Measurements from ENCODE around the gene LARP4B.

Gene LARP4B

DNA sequence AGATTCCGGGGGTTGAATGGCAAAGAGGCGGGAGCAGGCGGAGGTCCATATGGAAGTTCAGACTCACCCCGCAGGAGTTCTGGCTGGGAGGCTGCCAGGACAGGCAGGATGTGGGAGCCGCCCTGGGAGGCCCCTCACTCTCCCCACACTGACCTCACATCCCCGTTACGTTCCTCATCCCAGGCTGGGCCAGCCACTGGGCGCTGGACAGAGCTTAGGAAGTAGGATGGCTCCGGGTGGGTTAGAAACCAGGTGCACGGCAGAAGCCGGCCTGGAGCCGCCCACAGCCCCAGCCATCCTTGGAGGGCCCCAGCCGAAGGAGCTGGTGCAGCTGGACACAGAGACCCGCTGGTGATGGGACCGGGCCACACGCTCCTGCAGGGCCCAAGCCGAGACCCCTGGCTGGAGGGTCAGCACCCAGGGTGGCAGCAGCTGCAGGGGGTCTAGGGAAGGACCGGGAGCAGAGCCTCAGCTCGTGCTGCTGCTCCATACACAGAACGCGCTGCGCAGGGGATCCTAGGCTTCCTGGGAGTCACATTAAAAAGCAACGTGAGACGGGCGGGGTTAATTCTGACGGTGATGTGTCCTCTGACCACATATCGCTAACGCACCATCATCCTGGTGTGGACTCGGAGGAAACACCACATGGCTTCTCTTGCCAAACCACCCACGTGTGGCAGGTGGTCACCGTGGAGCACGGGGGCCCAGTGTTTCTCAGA lies 143.4 kb downstream of the LARP4B start:
- DNase-seq (ENCODE audit: low read depth, low spot score): no peak

DNA sequence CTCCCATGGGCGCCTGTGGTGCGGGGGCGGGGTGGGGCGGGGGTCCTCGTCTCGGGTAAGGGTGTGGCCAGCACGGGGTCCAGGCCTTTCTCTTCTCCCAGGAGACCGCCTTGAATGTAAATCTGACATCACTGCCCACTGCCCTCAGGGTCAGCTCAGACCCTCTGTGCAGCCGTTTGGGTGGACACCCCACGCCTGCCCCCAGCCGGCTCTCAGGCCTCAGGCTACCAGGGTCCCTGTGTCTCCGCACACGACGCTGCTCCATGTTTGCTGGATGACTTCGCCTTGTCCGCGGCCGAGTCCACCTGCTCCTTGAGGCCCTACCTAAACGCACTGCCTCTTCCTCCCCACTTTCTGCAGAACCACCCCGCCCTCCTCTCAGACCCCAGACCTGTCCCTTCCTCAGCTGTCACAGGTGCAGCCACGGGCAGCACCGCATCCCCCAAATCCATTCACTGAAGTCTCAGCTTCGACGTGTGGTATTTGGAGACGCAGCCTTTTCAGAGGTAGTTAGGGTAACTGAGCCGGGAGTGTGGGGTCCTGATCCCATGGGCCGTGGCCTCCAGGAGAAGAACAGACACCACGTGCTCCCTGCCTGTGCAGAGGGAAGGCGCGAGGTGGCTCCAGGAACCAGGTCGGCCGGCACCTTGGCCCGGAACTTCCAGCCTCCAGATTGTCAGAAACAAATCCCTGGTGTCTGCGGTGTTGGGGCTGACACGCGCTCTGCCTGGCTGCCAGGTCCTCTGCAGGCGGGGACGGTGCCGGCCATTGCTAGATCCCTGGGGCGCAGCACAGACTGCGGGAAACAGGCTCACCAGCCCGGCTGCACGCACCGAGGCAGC lies 144.7 kb downstream of the LARP4B start:
- DNase-seq (ENCODE audit: low read depth, low spot score): no peak

DNA sequence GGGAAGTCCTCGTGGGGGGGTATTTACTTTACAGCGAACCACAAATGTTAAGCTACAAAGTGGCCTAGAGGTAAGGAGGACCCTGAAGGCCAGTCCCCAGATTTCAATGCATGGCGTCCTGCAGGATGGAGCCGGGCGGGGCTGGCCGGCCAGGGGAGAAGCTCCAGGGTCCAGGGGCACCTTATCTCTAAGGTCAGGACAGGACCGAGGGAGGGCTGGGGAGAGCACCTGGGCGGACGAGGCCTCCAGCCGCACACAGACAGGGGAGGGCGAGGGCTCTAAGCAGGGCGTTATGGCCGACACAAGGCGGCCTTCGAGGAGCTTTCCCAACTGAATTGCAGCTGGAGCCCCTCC lies 145.7 kb downstream of the LARP4B start:
- no peak for DNase-seq (ENCODE audit: low read depth, low spot score)

DNA sequence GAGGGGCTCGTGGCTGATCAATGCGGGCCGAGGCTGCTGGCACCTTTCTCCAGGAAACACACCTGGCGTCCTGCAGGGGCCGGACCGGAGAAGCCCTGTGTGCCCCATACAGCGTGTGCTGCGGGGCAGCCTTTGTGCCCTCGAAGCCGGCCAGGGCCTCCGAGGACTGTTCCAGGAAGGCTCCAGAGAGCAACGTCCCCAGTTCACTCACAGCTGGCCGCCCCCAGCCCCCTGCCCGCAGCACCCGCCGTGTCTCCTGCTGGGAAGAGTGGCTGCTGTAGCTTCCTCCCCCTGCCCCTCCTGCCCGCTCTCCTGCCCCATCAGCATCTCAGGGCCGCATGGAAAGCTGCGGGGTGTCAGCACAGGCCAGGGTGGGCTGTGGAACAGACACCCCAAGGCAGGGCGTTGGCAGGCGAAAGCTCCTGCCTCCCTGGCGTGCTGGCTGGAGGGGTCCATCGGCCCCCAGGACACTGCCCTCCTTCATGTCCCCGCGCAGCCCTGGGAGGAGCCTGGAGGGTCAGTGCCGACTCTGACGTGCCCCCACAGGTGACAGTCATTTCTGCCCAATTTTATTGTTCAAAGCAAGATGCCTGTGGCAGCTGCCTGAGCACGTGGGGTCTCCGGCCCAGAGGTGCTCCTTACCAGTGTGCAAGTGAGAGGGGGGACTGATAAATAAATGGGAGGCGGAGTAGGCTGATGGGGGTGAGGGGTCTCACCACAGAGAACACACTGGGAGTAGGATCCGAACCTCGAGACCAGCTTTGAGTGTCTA lies 146.2 kb downstream of the LARP4B start:
- DNase-seq (ENCODE audit: low read depth, low spot score): no peak

DNA sequence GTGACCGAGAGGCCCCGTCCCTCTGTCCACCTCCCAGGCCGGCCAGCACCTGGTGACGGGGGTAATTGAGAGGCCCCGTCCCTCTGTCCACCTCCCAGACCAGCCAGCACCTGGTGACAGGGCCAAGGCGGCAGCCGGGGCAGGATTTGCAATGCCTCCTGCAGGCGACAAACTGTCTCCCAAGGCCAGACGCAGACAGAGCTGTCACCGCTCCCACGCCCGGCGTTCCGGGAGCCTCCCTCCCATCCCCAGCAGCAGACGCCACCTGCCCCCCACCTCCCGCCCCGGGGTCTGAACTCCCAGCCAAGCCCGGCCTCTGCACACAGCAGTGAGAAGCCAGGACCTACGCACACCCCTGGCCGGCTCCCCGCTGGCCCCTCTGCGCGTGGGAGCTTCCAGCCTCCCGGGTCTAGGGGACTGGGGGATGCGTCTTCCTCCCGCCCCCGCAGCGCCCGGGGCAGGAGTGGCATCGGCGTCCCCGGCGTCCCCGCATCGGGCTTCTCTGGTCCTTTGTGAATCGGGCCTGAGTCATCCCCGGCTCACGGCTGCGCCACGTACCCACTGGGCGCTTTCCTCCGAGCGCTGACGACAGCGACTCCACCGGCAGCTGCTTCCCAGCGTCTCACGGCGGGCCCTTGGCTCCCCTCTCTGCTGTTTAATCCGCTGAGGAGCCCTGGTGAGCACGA lies 147.0 kb downstream of the LARP4B start:
- DNase-seq (ENCODE audit: low read depth, low spot score): no peak

DNA sequence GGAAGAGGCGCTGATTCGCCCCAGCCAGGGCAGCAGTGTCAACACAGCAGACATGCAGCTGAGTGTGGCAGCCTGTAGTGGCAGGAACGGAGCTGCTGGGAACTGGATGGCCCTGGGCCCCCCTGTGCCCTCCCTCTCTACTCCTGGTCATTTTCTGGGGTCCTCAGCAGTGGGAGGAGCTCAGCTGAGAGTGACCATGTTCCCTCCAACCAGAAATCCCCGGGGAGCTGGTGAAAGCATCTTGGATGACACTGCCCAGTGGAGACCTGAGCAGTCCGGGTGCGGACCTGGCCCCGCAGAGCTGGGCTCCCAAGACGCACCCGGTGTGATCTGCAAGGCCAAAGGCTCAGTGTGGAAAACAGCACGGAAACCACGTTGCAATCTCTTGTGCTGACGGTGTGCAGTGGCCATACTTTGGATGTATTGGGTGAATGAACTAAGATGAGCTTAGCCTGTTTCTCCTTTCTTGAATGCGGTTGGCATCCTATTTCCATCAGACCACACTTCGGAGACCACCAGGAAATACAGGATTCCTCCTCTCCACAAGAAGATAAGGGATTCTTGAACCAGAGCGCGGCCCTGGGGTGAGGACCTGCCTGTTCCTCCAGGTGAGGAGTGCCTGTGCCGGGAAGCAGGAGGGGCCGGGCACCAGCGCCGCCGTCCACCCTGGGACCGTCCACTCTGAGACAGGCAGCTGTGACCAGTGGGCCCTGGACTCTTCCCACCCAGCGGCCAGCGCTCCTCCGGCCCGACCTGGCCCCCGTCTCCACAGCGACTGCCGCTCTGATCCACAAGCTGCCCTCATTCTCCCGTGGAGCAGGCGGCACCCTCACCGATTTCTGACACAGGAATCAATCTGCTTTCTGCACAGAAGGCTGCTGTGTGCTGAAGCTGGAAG lies 148.5 kb downstream of the LARP4B start:
- no peak for DNase-seq (ENCODE audit: low read depth, low spot score)

DNA sequence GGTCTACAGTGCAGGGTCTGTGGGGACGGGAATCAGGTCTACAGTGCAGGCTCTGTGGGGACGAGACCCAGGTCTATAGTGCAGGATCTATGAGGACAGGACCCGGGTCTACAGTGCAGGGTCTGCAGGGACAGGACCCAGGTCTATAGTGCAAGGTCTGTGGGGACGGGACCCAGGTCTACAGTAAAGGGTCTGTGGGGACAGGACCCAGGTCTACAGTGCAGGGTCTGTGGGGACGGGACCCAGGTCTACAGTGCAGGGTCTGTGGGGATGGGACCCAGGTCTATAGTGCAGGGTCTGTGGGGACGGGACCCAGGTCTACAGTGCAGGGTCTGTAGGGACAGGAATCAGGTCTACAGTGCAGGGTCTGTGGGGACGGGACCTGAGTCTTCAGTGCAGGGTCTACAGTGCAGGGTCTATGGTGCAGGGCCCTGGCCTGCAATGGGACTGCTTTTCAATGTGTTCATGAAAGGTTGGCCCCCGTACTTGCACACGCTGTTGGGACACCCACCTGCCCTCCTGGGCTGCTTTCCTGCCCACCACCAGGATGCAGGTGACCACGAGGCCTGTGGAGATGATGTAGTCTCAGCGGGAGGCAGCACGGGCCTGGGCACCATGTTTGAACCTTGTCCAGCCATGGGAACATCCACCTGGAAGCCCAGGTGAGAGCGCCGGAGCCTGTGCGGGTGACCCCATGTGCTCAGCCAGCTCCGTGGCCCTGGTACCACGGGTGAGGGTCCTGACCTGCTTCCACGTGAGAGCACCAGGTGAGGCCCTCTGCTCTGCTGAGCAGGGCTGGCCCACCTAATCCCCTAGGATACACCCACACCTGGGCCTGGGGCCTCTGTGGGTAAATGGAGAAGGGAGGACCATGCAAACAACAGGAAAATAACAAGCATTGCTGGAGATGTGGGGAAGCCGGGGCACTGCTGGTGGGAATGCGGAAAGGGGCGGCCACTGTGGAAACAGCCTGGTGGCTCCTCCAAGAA lies 150.7 kb downstream of the LARP4B start:
- no peak for DNase-seq (ENCODE audit: low read depth, low spot score)

DNA sequence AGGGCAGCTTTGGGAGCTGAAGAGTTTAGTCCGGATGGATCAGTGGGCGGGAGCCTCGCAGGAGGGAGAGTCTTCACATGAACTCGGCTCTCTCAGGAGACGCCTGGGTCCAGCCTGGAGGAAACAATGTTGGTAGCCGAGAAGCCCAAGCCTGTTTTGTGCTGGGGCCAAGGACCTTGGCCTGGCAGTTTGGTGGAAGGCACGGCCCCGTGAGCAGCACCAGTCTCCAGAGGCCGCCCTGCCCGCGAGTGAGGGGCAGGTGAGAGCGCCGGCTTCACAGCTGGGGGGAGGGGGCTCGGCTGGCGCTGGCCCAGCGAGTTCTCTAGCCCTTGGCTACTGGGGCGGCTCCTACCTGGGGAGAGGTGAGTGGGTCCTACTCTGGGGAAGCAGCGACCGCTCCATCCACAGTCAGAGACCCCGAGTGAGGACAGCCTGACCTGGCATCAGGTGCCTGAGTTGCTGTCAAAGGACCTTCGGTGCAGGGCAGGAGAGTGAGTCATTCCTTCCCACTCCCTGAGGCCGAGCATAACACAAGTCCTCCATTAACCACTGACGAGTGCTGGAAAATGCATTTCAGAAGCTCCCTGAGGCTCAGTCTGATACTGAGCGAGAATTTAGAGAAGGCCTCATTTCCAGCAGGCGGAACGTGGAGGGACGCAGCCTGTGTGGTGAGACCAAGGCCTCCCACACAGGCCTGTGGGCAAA lies 152.7 kb downstream of the LARP4B start:
- no peak for DNase-seq (ENCODE audit: low read depth, low spot score)

DNA sequence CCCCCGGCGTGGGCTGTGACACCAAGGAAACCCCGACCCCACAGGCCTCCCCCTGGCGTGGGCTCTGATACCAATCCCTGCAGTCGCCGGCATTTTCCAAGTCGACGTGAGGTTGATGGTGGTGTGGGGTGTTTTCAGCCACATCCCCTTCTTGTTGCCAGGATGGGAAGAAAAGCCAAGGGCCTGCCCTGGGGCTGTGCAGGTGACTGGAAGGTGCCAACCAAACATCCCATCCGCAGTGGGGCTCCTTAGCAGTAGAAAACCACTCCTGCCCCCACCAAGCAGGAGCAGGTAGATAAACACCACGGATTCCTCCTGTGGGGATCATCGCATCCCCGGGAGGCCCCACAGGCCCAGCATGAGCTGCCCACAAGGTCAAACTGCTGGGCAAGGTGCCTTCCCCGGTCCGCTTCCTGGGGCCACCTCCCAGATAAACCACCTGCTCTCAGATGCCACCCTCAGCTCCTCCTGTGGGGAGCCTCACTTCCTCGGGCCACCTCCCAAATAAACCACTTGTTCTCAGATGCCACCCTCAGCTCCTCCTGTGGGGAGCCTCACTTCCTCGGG lies 153.5 kb downstream of the LARP4B start:
- no peak for DNase-seq (ENCODE audit: low read depth, low spot score)

DNA sequence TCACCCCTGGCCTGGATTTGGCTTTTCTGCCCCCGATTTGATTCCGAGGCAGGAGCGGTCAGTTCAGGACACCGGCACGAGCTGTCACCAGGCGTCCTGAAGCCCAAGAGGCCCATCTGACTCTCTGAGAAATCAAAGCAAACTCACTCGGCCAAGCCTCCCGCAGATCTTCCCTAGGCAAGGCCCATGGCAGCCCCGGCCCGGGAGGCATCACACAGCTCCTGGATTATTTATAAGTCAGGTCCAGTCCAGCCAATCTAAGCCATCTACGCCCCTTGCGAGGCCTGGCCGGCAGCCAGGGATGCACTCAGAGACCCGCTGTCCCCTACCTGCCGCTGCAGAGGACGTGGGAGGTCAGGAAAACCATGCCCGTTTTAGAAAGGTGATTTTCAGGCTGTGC lies 154.7 kb downstream of the LARP4B start:
- no peak for DNase-seq (ENCODE audit: low read depth, low spot score)

DNA sequence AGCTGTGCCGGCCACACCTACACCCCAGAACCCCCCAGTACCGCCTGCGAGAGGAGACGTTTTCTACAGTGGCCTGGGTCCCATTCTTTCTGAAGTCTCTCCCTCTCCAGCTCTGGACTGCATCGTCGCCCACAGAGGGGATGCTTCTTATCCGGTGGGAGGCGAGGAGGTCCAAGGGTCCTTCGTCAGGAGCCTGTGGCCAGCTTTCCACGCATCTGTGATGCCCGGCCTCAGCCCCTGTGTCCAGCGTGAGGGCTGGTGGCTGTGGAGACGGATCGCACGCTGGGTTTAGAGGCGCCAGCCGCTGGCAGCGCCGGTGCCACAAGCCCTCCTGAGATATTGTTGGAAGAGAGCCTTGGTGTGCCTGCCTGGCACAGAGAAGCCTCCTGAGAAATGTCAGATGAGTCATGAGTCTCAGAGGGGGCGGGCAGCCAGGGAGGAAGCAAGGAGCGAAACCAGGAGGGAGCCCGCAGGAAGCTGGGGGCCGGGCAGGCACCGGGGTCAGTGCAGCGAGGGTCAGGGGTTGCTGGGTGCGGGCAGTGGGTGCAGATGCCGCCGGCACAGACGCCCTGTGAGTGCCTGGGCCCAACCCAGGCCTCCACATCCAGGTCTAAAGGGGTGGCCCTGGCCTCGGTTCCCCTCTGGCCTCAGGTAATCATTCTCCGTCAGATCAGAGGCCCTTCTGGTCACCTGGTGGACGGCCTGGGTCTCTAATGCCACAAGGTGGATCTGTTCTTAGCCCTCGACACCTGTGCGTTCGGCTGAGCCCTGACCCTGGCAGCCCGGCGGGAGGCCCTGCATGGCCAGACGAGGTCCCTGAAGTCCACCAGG lies 156.0 kb downstream of the LARP4B start:
- DNase-seq (ENCODE audit: low read depth, low spot score): no peak

DNA sequence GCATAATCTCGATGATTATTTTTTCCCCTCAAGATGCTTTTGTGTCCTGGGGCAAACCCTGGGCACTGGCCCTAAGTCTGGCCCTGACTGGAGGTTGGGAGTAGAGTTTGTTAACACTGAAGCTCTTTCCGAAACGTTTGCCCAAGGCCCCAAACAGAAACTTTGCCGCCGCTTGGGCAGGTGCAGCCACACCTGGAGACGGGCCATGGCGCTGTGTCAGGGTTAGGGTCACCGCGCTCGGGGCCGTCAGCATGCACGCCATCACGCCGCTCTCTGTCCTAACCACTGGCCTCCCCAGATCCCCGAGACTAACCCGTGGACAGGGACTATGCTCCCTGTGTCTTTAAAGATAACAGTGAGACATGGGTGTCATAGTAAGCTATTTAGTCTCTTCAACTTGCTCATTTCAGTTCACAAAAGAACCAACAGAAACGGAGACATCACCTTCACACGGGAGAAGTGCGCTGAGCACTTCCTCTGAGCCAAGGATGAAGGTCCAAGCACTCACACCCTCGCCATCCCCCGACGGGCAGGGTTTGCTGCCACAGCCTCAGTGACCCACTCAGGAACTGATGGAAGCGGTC lies 156.8 kb downstream of the LARP4B start:
- DNase-seq (ENCODE audit: low read depth, low spot score): no peak

DNA sequence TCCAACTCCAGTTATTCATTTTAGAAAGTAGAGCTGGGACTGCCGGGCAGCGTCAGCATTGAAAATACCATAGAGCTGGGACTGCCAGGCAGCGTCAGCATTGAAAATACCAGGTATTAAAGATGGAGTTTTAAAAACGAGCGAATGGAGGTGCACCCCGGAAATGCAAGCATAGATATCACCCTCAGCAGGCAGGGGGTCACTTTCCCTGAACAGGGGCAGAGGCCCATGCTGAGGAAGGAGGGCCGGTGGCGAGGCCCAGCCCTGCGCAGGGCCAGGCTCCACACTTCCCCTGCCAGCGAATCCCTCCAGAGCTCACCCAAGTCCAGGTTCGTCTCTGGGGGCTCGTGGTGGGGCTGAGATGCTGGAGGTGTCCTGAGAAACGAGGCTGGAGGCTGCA lies 157.3 kb downstream of the LARP4B start:
- no peak for DNase-seq (ENCODE audit: low read depth, low spot score)

DNA sequence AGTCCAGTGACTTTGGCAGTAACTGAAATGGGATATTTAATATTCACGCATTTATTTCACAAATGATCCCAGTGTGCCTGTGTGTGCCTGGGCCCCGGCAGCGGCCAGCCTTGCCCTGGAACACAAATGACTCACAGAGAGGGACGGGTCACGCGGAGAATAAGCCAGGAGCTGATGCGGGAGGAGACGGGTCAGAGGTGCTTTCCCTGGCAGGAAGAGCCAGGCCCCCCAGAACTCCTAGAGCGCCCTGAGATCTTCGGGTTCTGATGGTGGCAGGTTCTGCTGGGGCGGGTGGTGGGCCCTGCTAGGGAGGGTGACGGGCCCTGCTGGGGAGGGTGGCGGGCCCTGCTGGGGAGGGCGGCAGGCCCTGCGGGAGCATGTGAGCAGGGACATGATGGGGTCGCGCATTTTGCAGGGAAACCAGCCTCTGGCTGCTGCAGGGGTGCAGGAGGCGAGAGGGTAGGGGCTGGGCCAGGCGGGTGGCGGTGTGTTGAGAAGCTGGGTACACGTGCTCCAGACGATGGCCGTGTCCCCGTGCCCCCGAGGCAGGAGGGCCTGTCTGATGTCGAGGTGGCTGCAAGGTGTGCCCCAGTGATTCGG lies 157.8 kb downstream of the LARP4B start:
- DNase-seq (ENCODE audit: low read depth, low spot score): no peak

DNA sequence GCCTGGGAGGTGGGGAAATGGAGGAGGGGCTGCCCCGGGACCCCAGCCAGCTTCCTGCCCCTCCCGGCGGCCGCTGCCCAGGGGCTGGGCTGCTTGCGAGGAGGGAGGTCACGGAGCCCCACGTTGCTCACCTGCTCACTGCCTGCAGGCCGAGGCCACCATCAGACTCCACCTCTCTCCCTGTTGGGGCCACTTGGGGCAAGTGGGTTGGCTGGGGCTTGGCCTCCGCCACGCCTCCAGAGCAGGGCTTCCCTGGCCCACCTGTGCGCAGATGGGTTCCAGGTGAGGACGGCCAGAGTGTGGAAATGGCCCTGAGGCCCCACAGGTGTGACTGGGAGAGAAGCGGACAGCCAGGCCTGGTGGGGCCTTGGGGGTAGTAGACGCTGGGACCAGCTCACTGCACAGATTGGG lies 159.3 kb downstream of the LARP4B start:
- DNase-seq (ENCODE audit: low read depth, low spot score): no peak

DNA sequence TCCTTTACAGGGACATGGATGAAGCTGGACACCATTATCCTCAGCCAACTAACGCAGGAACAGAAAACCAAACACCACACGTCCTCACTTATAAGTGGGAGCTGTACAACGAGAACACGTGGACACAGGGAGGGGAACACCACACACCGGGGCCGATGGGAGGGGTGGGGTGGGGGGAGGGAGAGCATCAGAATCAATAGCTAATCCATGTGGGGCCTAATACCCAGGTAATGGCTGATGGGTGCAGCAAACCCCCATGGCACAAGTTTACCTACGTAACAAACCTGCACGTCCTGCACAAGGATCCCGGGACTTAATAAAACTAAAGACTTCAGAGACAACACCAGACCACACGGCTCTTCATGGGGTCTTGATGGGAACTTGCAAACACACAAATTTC lies 159.9 kb downstream of the LARP4B start:
- DNase-seq (ENCODE audit: low read depth, low spot score): no peak

DNA sequence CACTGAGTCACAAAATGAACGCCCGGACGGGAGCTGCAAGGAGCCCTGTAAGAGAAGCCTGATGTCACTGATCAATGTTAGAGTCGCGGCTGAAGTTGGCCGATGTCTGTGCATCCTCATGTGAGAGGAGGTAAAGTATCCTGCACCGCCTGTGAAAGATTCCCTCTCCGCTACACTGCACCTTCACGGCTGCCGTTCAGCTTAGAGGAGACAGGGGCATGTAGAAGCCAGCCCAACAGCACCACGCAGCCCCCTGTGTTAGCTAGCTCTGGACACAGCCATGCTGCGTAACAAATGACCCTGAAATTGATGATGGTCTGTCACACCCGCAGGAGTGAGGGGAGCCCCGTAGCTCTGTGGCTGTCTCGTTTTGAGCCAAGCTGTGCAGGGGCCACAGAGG lies 160.5 kb downstream of the LARP4B start:
- no peak for DNase-seq (ENCODE audit: low read depth, low spot score)
